ENCODE measurements around the gene SORCS2. TPM values are rescaled to one million over a fixed set of nuclear protein-coding genes. Genes with fewer than 3 reads are reported as not detected.

Gene SORCS2
- total RNA-seq, 1 donor from 2014 or later, result under 0.01 TPM

- DNase-seq (ENCODE audit: low read depth in 2 of 2), result no peak
Measured at GRCh38 chr4:7501873-7502272, 309.5 kb downstream of the SORCS2 start.

- no peak for DNase-seq (ENCODE audit: low read depth in 2 of 2)
Measured at GRCh38 chr4:7503559-7504249, 311.4 kb downstream of the SORCS2 start.

GRCh38 chr4:7505116-7505900 lies 313.0 kb downstream of the SORCS2 start:
- DNase-seq (ENCODE audit: low read depth in 2 of 2), result no peak

GRCh38 chr4:7506119-7506518 lies 313.8 kb downstream of the SORCS2 start:
- no peak for DNase-seq (ENCODE audit: low read depth in 2 of 2)

- DNase-seq (ENCODE audit: low read depth in 2 of 2), result no peak
Measured at GRCh38 chr4:7506572-7506971, 314.2 kb downstream of the SORCS2 start.

- DNase-seq (ENCODE audit: low read depth in 2 of 2), result no peak
Measured at GRCh38 chr4:7507381-7507780, 315.0 kb downstream of the SORCS2 start.

GRCh38 chr4:7510066-7510465 lies 317.7 kb downstream of the SORCS2 start:
- no peak for DNase-seq (ENCODE audit: low read depth in 2 of 2)

- DNase-seq (ENCODE audit: low read depth in 2 of 2), result no peak
Measured at GRCh38 chr4:7510538-7510937, 318.2 kb downstream of the SORCS2 start.

GRCh38 chr4:7511525-7511924 lies 319.2 kb downstream of the SORCS2 start:
- no peak for DNase-seq (ENCODE audit: low read depth in 2 of 2)

GRCh38 chr4:7512428-7512827 lies 320.1 kb downstream of the SORCS2 start:
- DNase-seq (ENCODE audit: low read depth in 2 of 2), result no peak

- no peak for DNase-seq (ENCODE audit: low read depth in 2 of 2)
Measured at GRCh38 chr4:7512946-7513345, 320.6 kb downstream of the SORCS2 start.

- DNase-seq (ENCODE audit: low read depth in 2 of 2), result no peak
Measured at GRCh38 chr4:7513671-7514070, 321.3 kb downstream of the SORCS2 start.

GRCh38 chr4:7514281-7514680 lies 321.9 kb downstream of the SORCS2 start:
- DNase-seq (ENCODE audit: low read depth in 2 of 2), result no peak

- no peak for DNase-seq (ENCODE audit: low read depth in 2 of 2)
Measured at GRCh38 chr4:7514789-7515188, 322.5 kb downstream of the SORCS2 start.

- no peak for DNase-seq (ENCODE audit: low read depth in 2 of 2)
Measured at GRCh38 chr4:7515390-7515902, 323.1 kb downstream of the SORCS2 start.

- no peak for DNase-seq (ENCODE audit: low read depth in 2 of 2)
Measured at GRCh38 chr4:7516096-7516772, 323.9 kb downstream of the SORCS2 start.

- no peak for DNase-seq (ENCODE audit: low read depth in 2 of 2)
Measured at GRCh38 chr4:7516773-7517144, 324.4 kb downstream of the SORCS2 start.

GRCh38 chr4:7518871-7519637 lies 326.7 kb downstream of the SORCS2 start:
- no peak for DNase-seq (ENCODE audit: low read depth in 2 of 2)

GRCh38 chr4:7519638-7520376 lies 327.5 kb downstream of the SORCS2 start:
- no peak for DNase-seq (ENCODE audit: low read depth in 2 of 2)

GRCh38 chr4:7521666-7522065 lies 329.3 kb downstream of the SORCS2 start:
- no peak for DNase-seq (ENCODE audit: low read depth in 2 of 2)

Data from dermis microvascular lymphatic vessel endothelial cell (primary cell).